ENCODE data around the gene PTPRG.

Gene PTPRG

GRCh38 chr3:61663356-61664104 is 102.2 kb downstream of the PTPRG start:
- DNase-seq: no peak

- DNase-seq: no peak
Measured at GRCh38 chr3:61664105-61664482, 102.7 kb downstream of the PTPRG start.

- DNase-seq: no peak
Measured at GRCh38 chr3:61665121-61665520, 103.8 kb downstream of the PTPRG start.

- DNase-seq: no peak
Measured at GRCh38 chr3:61665987-61666386, 104.6 kb downstream of the PTPRG start.

- no peak for DNase-seq
Measured at GRCh38 chr3:61666615-61667330, 105.4 kb downstream of the PTPRG start.

- no peak for DNase-seq
Measured at GRCh38 chr3:61667383-61667782, 106.0 kb downstream of the PTPRG start.

- no peak for DNase-seq
Measured at GRCh38 chr3:61667814-61668213, 106.4 kb downstream of the PTPRG start.

GRCh38 chr3:61668317-61668864 is 107.0 kb downstream of the PTPRG start:
- DNase-seq: no peak

- no peak for DNase-seq
Measured at GRCh38 chr3:61669203-61669602, 107.8 kb downstream of the PTPRG start.

- no peak for DNase-seq
Measured at GRCh38 chr3:61669668-61670299, 108.4 kb downstream of the PTPRG start.

- DNase-seq: no peak
Measured at GRCh38 chr3:61673651-61674050, 112.3 kb downstream of the PTPRG start.

GRCh38 chr3:61674596-61674995 is 113.2 kb downstream of the PTPRG start:
- no peak for DNase-seq

- no peak for DNase-seq
Measured at GRCh38 chr3:61679026-61679425, 117.7 kb downstream of the PTPRG start.

- DNase-seq: no peak
Measured at GRCh38 chr3:61680617-61681016, 119.2 kb downstream of the PTPRG start.

- no peak for DNase-seq
Measured at GRCh38 chr3:61681636-61682035, 120.3 kb downstream of the PTPRG start.

- no peak for DNase-seq
Measured at GRCh38 chr3:61682671-61683548, 121.5 kb downstream of the PTPRG start.

- DNase-seq: no peak
Measured at GRCh38 chr3:61683549-61684236, 122.3 kb downstream of the PTPRG start.

GRCh38 chr3:61684386-61684785 is 123.0 kb downstream of the PTPRG start:
- no peak for DNase-seq

- DNase-seq: no peak
Measured at GRCh38 chr3:61685755-61686154, 124.4 kb downstream of the PTPRG start.

- DNase-seq: no peak
Measured at GRCh38 chr3:61686228-61686648, 124.9 kb downstream of the PTPRG start.

- no peak for DNase-seq
Measured at GRCh38 chr3:61687206-61687605, 125.8 kb downstream of the PTPRG start.

GRCh38 chr3:61687663-61688306 is 126.4 kb downstream of the PTPRG start:
- no peak for DNase-seq

All from NCI-H187 treated with DMSO at 0.1 percent for 48 hours (cell line).